Fibroblast of pulmonary artery (primary cell): Measurements from ENCODE around the gene SERPINB6.
"Not testable (repeated sequence)": the region's sequence is repeated elsewhere in the genome, so short reads cannot be mapped to it uniquely, and the experiment has no call there.

Source experiments
- DNase-seq: peaks from one replicate; pipeline ENCODE4 v3.0.0-alpha.2; 2010; ENCODE audit warnings: low read depth
- H3K4me3 ChIP-seq: replicated peaks from 2 replicates; pipeline ENCODE4 v1.5.1; 2011; ENCODE audit warnings: low read depth, mild to moderate bottlenecking, control low read depth, low read length, moderate library complexity
- CTCF ChIP-seq: IDR thresholded peaks from 2 replicates; pipeline ENCODE4 v1.5.1; 2011; ENCODE audit warnings: mild to moderate bottlenecking, control low read depth, low read length, inconsistent platforms; ENCODE audit errors: missing control alignments

SERPINB6 gene

GRCh38 chr6:2976571-2977085 is 5.3 kb upstream of the SERPINB6 start:
- no peak overlapping the region for H3K4me3 ChIP-seq
- DNase-seq: peak; percentile 51
- TF ChIP-seq CTCF: no peak

GRCh38 chr6:2976060-2976459 is 4.7 kb upstream of the SERPINB6 start:
- no peak for TF ChIP-seq CTCF
- no peak overlapping the region for H3K4me3 ChIP-seq
- DNase-seq: no peak

- H3K4me3 ChIP-seq: no peak overlapping the region
- TF ChIP-seq CTCF: no peak
- DNase-seq: no peak
These were observed 2.3 kb upstream of the SERPINB6 start for GRCh38 chr6:2973676-2974075.

- H3K4me3 ChIP-seq, DNase-seq: not testable (repeated sequence)
These were observed 1.8 kb upstream of the SERPINB6 start for GRCh38 chr6:2973180-2973579.

- not testable (repeated sequence) for DNase-seq
These were observed 1.3 kb upstream of the SERPINB6 start for GRCh38 chr6:2972685-2973084.

GRCh38 chr6:2972219-2972487 is 786 bp upstream of the SERPINB6 start:
- DNase-seq: not testable (repeated sequence)
- peak overlapping the region; percentile 63 for H3K4me3 ChIP-seq

More at GRCh38 chr6:2972685-2973084, 1.3 kb upstream of the SERPINB6 start:
- not testable (repeated sequence) for H3K4me3 ChIP-seq

GRCh38 chr6:2970753-2971419 is 481 bp downstream of the SERPINB6 start:
- DNase-seq: peak; percentile 49
- peak overlapping the region; percentile 63 for H3K4me3 ChIP-seq
- TF ChIP-seq CTCF: no peak

- peak overlapping the region; percentile 63 for H3K4me3 ChIP-seq
- TF ChIP-seq CTCF: no peak
- DNase-seq: no peak
These were observed 1.2 kb downstream of the SERPINB6 start for GRCh38 chr6:2970034-2970685.
